Adrenal gland (tissue), 5 donors: ENCODE results near the gene SVIL.

ENCODE experiments used
- POLR2A ChIP-seq, 2 donors: fragments of 450-650 bp; IDR thresholded peaks; one replicate each; pipeline ENCODE4 v1.6.1; 2017; ENCODE audit warnings: antibody characterized with exemption in 2 of 2, mild to moderate bottlenecking in 2 of 2, moderate library complexity in 1 of 2
- TF ChIP-seq, protein P1 (sequence below), 6 experiments: fragments of 450-650 bp in 4 of 6; fragments of 200-600 bp in 2 of 6; sonication (generic) in 1 of 6; IDR thresholded peaks; 1 replicate in 5 of 6; 2 replicates in 1 of 6; pipeline versions ENCODE4 v1.5.1 to v1.8.0; 2016 to 2021; ENCODE audit warnings: antibody characterized with exemption in 6 of 6, mild to moderate bottlenecking in 2 of 6, moderate library complexity in 1 of 6
- donor health status: DM: no; HTN: no; CAD: no.

DNA sequence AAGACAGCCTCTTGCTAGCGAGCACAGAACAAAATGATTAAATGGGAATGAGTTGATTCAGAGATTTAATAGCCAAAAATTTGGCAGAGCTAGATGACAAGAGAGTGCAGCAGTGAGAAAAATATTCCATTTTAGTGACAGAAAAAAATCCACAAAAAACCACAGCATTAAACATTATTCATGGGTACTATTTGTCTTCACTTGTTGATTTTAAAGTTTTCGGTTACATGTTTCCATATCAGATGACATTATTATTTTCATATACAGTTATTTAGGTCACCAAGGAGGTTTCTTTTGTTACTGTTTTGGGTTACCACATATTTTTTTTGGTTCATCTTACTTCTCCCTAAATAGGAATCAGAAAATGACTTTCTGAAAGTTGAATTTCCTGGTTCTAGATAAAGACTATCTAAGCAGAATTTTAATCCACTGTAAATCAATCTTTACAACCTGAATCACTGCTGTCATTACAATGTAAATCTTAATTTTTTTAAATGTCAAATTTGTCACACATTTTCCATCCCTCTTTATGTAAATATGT, 87.9 kb downstream of the SVIL start:
- TF ChIP-seq, protein P1, sequence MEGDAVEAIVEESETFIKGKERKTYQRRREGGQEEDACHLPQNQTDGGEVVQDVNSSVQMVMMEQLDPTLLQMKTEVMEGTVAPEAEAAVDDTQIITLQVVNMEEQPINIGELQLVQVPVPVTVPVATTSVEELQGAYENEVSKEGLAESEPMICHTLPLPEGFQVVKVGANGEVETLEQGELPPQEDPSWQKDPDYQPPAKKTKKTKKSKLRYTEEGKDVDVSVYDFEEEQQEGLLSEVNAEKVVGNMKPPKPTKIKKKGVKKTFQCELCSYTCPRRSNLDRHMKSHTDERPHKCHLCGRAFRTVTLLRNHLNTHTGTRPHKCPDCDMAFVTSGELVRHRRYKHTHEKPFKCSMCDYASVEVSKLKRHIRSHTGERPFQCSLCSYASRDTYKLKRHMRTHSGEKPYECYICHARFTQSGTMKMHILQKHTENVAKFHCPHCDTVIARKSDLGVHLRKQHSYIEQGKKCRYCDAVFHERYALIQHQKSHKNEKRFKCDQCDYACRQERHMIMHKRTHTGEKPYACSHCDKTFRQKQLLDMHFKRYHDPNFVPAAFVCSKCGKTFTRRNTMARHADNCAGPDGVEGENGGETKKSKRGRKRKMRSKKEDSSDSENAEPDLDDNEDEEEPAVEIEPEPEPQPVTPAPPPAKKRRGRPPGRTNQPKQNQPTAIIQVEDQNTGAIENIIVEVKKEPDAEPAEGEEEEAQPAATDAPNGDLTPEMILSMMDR (IDR thresholded peaks at IDR 0.05): no peak
- no peak for TF ChIP-seq POLR2A (IDR thresholded peaks at IDR 0.05)
